HCEC 1CT (cell line): ENCODE results near the gene FNDC3B.

Experiments
- DNase-seq: peaks from one replicate; pipeline ENCODE4 v3.0.0-alpha.2; 2017

FNDC3B gene

DNA sequence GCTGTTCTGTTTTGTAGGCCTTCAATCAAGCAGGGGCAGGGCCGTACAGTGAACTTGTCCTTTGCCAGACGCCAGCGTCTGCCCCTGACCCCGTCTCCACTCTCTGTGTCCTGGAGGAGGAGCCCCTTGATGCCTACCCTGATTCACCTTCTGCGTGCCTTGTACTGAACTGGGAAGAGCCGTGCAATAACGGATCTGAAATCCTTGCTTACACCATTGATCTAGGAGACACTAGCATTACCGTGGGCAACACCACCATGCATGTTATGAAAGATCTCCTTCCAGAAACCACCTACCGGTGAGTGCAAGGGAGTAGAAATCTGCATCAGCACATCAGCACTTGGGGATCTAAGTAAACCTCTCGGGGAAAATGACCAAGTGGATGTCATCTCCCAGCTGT is 313.4 kb downstream of the FNDC3B start:
- DNase-seq: no peak

DNA sequence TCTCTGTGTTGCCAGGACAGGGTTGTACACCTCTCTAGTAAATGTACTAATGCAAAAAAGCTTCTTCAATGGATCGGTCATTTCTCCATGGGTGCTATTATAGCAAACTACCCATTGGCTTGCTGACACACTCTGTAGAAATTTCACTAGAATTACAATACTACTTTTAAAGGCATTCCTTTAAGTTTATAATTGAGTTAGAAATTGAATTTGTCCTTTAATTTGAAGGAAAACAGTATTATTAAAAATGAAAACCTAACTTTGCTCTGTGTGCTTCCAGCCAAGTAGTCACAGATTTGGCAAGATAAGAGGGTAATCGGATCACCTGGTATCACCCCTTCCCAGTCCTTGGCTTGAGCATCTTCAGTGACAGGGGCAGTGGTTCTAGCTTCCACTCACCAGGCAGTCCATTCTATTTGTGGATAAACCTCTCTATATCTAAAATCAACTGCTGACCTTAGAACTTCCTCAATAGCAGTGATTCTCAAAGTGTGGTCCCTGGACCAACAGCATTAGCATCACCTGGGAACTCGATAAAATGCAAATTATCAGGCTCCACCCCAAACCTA is 315.6 kb downstream of the FNDC3B start:
- no peak for DNase-seq

DNA sequence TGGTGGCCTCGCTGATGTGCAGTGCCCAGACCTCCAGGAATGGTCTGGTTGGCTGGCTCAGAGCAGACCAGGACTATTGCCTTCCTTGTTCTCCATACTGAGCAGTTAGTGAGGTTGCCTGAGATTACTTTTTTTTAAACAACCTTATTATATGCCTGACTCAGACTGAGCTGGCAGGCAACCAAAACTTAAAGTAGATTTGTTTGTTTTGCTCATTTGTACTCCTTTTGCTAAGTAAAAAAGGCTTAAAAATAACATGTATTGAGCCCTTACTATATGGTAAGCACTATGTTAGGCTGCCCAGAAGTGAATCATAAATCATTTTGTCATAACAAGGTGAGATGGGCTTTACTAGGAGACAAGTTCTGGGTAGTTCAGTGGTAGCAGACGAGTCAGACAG is 316.5 kb downstream of the FNDC3B start:
- DNase-seq: peak; percentile 89

DNA sequence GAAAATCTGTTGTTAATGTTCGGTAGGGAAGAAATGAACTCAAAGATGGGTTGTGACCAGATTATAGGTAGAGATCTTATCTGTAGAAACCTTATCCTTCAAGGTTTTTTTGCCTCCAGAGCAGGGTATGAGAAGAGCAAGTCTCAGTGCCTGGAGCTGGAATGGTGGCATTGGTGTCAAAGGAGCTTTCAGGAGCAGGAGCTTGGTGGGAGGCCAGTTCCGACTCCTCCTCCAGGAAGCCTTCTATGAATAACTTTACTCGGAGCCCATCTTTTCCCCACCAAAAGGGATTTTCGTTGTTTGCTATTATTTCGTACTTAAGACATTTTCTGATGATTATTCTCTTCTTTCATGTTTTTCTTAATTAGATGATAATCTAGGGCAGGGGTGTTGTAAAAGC is 317.0 kb downstream of the FNDC3B start:
- no peak for DNase-seq

DNA sequence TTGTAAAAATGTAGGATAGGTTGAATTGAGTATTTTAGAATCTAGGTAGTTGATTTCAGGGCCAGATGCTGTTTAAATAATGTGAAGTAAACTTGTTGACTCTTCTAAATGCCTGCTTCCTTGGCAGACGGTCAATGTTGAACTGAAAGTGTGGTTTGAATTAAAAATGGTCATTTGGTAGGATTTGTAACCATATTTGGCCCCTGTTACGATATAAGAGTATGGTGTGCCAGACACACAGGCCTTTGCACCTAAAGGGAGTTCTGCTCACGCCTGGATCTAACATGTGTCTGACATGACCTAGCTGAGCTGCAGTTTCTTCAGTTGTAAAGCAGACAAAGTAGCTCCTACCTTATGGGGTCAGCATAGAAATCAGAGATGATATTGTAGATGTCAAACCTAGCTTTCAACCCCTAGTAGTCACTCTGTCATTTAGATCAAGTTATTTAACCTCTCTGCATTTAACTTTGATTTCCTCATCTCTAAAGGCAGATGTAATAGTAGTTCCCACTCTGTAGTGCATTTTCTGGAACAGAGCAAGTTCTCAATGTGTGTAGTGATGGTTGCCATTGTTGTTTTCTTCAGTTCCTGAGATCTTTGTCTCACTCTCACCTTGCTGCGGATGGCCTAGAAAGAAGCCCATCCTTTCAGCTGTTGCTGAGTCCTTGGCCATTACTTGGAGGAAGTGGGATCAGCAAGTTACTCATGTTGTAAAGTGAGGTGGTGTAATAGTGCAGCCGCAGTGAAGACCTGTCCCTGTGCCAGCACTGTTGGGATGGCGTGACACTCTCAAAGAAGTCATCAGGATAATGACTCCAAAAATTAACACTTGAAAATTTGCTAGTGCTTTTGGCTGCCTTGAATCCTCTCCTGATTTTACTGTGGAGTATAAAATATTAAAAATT is 318.7 kb downstream of the FNDC3B start:
- DNase-seq: no peak

DNA sequence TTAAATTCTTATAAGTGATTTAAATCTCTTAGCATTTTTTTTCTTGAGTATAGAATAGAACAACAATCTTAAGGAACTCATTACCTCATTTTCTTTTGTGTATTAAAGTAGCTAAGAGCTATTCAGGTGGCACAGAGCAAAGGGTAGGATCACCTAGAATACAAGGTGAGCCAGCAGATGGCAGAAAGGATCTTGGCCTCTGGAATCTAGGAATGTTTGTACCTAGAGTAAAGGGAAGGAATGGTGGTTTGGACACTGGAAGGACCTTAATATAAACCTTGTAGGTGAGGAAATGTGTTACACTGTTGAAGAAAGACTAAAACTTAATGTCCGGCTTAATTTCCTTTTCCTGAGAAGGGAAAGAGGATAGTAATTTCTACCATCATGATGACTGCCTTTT is 319.9 kb downstream of the FNDC3B start:
- DNase-seq: no peak

DNA sequence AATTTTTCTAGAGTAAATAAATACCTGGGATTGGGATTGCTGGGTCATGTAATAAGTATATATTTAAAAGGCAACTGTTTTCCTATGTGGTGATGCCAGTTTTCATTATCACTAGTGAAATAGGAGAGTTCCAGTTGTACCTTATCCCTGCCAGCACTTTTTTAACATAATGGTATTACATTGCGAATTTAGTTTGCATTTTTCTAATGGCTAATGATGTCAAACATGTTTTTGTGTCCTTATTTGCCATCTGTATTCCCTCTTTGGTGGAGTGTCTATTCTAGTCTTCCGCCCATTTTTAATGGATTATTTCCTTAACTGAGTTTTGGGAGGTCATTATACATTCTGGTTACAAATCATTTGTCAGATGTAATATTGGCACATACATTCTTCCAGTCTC is 320.6 kb downstream of the FNDC3B start:
- DNase-seq: no peak

DNA sequence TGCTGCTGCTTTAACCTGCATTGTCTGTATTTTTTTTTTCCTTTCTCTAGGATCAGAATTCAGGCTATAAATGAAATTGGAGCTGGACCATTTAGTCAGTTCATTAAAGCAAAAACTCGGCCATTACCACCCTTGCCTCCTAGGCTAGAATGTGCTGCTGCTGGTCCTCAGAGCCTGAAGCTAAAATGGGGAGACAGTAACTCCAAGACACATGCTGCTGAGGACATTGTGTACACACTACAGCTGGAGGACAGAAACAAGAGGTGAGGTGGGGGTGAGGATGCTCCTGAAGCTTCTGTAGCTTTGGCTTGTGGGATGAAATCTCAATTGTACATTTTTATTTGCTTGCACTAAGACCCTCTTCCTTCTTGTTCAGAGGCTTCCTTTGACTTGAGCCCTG is 323.2 kb downstream of the FNDC3B start:
- DNase-seq: no peak

DNA sequence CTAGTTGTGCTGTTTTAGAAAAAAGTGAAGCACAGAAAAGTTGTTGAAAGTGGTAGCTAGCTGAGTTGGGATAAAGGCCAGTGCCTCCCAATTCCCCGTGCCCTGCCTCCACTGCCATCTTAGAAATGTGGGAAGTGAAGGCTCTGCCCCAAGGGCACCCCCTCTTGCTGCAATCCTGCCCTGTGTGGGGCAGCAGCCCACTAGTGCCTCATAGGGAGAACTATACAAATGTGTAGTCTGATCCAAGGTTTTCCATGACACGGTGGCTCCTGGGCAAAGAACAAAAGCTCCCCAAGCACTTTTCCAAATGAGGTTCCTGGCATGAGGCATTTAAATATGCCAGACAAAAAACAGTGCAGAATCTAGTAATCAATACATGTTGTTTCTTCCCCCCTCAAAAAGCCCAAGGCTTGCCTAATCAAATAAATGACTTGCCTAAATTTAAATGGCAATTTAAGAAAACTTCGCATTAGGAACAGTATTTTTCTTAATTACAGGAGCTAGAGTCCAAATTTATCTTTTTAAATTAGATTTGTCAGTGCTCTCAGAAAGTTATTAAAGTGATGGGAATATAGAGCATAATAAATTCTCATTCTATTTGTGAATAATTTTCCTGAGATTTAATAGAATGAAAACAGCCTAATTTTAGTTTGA is 325.1 kb downstream of the FNDC3B start:
- no peak for DNase-seq

DNA sequence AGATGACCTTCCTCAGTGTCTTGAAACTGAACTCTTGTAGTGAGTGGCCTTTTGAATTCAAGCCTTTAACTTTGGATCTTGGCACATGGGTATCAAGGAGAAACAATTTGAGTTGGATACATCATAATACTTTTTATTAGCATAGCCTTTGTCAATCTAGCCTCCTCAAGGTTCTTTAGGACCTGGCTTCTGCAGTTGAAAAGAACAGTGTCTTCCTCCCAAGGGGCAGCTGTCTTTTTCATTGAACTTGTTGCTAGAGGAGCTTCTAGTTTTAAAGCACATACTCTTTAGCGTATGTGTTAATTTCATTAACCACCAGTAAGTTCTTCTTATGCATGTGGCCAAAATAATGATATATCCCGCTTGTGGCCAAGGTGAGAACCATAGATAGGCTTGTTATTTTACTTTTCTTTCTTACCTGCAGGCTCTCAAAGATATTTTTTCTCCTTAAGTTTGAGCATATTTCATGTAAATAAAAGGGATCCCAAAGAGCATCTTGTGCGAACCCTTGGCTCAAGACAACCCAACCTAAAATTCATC is 325.7 kb downstream of the FNDC3B start:
- DNase-seq: no peak

DNA sequence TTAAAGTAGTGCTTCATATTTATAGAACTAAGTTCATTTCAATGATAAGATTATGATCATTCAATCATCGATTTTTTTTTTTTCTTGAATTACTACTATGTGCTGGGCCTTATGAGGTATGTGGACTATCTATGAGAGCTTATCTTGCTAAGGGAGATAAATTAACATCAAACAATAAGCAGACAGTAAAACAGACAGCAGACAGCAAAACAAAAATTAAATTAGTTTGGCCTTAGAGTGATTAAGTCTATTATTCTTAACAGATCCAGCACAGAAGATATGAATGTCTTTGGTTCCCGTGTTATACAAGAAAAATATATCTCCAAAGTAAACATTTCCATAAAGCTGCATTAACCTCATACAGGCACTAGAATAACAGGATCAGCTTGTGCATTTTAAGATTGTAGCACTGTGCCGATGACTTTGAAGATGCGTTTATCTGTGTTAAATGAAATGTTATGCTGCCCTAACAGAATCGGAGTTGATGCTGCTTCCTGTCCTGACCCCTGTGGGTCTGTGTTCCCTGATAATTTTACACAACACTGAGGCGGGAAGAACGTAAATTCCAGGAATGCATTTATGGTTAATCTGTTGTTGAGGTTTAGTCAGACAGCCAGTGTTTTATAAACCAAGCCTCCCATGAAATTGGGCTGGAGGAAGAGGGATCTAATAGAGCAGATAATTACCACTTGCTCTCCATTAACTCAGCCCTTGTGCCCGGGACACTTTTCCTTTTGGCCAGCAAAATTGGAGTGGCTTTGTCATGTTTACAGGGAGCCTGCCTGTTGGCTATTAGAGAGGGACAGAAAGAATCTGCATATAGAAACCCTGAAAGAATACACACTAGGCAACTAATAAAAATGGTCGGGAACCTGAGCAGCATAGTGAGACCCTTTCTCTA is 328.1 kb downstream of the FNDC3B start:
- DNase-seq: peak; percentile 73

DNA sequence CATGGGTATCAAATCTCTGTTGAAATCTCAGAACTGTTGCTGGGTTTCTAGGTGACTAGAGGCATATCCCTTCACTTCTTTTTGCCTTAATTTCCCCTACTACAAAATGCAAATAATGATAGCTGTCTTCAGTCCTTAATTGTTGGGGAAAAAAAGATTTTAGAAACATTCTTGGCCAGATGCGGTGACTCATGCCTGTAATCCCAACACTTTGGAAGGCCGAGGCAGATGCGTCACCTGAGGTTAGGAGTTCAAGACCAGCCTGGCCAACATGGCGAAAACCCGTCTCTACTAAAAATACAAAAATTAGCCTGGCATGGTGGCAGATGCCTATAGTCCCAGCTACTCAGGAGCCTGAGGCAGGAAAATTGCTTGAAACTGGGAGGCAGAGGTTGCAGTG is 329.2 kb downstream of the FNDC3B start:
- peak; percentile 32 for DNase-seq

DNA sequence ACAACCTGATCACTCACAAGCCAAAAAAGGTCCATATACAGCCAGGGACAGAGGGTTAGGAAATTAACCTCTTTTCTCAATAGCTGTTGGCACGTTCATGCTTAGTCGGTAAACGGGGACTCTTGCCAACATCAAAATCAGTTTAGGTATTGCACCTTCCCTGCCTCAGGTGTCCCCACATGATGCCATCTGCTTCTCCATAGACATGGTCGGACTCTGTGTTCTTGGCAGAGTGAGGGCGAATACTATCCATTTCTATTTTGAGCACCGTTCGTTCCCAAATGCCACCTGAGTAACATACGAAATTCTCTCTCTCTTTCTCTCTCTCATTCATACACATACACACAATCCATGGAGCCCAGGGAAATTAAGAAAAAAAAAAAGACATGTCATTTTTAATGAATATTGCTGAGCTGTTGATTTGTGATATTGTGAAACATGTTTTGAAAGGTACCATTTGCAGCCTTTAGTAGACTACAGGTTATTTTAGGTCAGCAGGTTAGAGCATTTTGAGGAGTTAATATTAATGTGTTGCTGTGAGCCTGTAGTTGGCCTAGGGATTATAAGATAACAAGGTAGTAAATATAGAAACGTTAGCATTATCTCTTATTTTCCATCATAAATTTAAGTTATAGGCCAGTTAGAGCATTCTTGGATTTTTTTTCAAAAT is 330.3 kb downstream of the FNDC3B start:
- DNase-seq: no peak

DNA sequence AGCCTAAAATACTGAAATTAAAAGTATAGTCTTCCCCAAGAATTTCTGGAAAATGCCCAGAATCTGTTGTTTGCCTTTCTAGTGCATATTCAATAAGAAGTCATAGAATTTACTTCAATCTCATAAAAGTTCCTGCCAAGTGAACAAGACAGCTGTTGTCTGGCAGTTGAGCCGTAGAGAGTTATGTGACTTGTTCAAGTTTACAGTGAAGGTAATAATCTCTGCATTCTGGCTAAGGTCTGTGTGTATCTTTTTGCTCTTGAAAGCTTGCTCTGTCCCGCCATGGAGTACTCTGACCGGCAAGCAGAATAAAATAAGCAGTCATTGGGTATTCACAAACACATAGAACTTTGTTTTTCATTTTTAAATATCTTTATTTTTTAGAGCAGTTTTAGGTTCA is 331.0 kb downstream of the FNDC3B start:
- no peak for DNase-seq

DNA sequence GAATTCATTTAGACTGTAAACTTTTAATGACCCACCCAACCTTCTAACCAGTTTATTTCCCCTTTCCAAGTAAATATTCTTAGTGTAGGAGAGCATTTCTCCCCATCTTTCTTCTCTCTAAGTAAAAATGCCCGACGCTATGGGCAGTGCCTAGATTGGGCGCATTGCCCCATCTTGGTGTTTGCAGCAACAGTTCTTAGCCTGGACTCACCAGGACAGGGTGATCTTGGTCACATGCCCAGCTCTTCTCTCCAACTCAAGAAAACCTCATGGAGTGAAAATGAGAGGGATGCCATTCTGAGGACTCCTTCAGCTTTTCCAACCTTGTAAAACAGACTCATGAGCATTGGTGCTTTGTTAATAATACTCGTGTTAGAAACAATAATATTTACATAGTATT is 332.2 kb downstream of the FNDC3B start:
- DNase-seq: no peak

DNA sequence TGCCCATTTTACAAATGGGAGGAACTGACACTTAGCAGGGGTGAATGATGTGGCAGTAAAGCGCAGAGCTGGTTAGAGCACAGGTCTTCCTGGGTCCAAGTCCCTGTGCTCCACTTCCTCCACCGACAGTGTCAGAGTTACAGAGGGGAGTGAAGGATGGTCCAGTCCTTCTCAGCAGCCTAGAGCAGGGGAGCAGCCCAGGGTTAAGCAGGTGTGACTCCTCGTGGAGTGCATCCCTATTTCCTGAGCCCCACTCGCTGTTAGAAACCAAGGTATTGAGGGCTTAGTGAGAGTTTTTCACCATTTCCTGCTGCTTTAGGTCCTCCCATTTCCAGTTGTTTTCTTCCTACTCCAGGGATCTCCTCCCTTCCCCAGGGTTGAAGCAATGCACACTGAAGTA is 333.5 kb downstream of the FNDC3B start:
- DNase-seq: no peak

DNA sequence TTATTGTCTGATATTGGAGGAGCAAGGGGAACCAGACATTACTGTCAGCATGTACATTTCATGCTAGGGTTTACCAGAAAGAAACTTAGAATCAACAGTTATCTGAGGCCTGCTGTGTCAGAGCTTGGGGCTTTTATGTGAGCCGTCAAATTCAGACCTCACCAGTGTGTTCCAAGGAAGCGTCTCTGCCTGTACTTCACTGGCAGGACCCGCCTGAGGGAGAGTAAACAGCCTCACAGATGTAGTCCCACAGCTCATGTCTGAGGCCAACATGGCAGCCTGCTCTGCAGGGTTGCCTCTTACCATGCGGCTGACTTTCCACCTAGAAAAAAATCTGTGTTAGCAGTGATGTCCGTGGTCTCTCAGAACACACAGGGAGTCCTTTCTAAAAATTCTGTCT is 334.5 kb downstream of the FNDC3B start:
- DNase-seq: no peak

DNA sequence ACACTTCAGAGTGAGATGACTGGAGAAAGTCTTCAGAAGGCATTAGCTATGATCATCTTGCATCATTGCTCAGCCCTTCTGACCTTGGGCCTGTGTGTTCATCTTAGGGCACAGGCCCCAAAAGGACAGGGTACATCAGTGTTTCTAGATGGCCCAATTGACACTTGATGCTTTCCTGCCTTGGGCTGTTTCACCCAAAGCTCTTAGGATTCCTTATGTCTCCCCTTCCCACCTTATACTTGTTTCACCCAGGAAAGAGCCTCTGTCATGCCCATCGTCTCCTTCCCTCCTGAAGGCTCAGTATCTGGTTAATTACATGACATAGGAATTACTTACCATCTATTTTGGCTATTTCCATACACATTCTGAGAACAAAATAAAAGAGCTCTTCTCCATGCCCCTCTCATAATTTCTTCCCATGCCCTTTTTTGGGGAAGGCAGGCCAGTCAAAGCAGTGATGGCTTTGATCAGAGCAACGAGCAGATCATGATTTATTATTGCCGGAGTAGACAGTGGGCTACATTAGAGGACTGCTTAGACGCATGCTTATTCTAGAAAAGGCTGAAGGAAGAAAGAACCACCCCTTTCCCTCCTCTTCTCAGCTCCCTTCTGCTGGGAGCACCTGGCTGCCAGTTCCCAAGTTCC is 335.9 kb downstream of the FNDC3B start:
- no peak for DNase-seq

DNA sequence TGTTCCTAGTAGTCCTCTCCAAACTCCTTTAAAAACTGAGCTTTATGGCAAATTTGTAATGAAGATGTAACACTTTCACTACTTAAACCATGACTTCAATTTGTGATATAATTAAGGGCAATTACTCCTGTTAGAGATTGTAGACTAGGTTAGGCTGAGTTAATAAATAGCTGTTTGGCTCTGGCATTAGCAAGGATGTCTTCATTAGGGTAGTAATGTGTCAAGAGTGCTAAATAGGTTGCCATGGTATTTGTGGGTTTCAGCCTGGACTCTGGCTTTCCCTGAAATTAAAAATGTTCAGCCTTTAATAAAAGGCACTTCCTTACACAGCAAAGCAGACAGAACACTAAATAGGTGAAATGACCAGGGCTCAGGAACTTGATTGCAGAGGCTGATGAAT is 337.0 kb downstream of the FNDC3B start:
- DNase-seq: no peak

DNA sequence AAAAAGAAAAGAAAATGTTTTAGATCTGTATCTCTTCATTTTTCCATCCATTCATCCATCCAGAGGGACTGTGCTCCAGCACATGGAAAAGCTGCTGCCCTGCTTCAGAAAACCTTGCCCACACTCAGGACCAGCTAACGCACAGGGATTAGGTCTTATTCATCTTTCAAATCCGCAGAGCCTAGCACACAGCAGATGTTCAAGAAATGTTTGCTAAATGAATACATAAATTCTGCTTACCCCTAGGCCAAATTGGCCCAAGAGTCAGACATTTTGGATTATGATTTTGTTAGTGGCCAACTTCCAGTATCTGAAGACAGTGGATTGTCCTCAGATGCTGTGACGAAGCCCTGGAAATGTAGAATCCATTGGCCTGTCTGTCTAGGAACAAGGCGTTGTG is 337.5 kb downstream of the FNDC3B start:
- DNase-seq: no peak

DNA sequence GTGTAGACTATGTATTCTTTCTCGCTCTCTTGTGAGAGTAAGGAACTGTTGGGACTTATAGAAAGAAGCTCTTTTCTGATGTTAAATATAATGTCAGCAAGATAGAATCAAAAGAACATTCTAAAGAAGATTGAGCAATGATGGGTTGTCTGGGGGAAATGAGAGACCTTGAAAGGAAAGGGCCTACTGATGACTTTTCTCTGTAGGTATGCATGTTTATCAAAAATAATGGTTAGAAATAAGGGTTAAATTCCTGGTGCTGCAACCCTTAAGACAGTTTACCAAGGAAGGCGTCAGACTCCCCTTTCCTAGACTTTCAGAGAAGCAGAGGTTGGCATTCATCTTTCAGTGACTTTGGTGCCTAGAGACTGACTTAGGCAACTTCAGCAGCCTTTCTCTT is 339.1 kb downstream of the FNDC3B start:
- DNase-seq: no peak

DNA sequence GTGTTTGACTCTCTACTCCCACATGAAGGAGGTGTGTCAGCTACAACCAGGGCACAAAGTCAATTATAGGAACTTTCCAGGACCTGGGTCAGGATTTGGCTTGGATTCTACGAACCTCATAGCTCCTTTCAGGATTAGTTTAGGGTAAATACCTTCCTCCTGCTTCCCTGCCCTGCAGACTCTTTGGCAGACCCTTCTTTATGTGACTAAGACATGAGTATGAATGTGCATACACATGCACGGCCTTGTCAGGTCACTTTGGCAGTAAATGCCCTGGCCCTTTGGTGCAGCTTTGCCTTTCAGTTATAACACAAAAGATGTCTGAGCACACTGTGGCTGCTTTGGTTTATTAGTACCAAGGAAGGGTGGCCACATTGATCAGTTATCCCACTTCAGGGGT is 340.0 kb downstream of the FNDC3B start:
- DNase-seq: peak; percentile 9
